ENCODE results near the gene TPH1. TPM values are rescaled to one million over a fixed set of nuclear protein-coding genes. Genes with fewer than 3 reads are reported as not detected.

TPH1 gene
- total RNA-seq, 4 donors from 2014 or later = 0.06 to 0.38 (median 0.15) TPM

DNA sequence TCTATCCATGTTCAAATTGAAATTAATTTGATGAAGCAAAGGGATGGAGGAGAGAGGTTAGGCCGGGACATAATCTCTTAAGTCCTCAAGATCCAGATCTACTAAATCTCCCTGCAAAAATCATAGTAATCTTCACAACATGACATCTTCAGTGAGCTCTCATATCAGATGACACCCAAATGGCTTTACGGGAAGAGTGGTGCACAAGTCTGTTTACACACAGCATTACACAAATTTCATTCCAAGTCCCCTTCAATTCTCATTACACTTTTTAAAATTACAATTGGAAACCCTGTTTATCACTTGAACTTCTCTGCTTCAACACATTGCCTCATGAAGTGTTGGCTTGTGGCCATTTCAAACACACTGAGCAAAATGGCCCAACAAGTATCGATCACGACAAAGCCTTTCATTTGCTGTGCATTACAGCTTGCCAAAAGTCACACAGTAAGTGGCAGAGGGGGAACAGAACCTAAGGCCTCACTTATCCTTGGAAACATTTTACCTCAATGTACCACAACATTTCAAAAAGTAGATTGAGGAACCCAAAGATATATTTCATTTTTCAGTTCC, 17.9 kb upstream of the TPH1 start:
- no peak for DNase-seq
- H3K9me3 ChIP-seq = no peaks in the 10 kb centered on the region
- intact Hi-C loops (cut with DNase I) = no loop called here
- H3K27me3 ChIP-seq = no peaks in the 10 kb centered on the region
- H3K4me3 ChIP-seq = no peak overlapping the region
- 69 to 81% methylated on average over 4 of the region's 4 CpGs for WGBS, 2 donors
- H3K27ac ChIP-seq = no peak overlapping the region
- no peaks in the 10 kb centered on the region for H3K4me1 ChIP-seq
- no peaks in the 10 kb centered on the region for H3K36me3 ChIP-seq
- no peak for TF ChIP-seq POLR2A (IDR thresholded peaks at IDR 0.05)
- TF ChIP-seq, protein P1, sequence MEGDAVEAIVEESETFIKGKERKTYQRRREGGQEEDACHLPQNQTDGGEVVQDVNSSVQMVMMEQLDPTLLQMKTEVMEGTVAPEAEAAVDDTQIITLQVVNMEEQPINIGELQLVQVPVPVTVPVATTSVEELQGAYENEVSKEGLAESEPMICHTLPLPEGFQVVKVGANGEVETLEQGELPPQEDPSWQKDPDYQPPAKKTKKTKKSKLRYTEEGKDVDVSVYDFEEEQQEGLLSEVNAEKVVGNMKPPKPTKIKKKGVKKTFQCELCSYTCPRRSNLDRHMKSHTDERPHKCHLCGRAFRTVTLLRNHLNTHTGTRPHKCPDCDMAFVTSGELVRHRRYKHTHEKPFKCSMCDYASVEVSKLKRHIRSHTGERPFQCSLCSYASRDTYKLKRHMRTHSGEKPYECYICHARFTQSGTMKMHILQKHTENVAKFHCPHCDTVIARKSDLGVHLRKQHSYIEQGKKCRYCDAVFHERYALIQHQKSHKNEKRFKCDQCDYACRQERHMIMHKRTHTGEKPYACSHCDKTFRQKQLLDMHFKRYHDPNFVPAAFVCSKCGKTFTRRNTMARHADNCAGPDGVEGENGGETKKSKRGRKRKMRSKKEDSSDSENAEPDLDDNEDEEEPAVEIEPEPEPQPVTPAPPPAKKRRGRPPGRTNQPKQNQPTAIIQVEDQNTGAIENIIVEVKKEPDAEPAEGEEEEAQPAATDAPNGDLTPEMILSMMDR (IDR thresholded peaks at IDR 0.05) = no peak

DNA sequence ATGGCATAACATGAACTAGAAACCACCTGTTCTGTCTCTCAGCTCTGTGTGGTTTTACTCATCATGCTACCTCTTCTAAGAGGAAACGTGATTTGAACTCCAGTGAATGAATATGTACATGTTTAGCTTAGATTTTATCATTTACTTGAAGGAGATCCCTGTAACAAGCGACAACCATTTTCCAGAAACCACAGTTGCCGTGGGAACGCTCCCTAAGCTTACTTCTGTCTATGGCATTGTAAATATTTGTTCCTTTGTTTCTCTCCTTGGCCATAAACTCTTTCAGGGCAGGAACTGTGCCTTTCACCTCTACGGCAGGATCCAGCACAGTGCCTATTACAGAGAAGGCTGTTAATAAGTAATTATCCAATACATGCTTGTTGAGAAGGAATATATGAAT, 17.1 kb upstream of the TPH1 start:
- DNase-seq = no peak
- WGBS, 2 donors = 58 to 70% methylated on average over 5 of the region's 5 CpGs
- H3K4me3 ChIP-seq = no peak overlapping the region
- no peak for TF ChIP-seq POLR2A (IDR thresholded peaks at IDR 0.05)
- TF ChIP-seq, protein P1 (IDR thresholded peaks at IDR 0.05) = no peak
- H3K36me3 ChIP-seq = no peaks in the 10 kb centered on the region
- no peaks in the 10 kb centered on the region for H3K27me3 ChIP-seq
- no peak overlapping the region for H3K27ac ChIP-seq
- no peaks in the 10 kb centered on the region for H3K9me3 ChIP-seq
- no peaks in the 10 kb centered on the region for H3K4me1 ChIP-seq
- intact Hi-C loops (cut with DNase I) = no loop called here

DNA sequence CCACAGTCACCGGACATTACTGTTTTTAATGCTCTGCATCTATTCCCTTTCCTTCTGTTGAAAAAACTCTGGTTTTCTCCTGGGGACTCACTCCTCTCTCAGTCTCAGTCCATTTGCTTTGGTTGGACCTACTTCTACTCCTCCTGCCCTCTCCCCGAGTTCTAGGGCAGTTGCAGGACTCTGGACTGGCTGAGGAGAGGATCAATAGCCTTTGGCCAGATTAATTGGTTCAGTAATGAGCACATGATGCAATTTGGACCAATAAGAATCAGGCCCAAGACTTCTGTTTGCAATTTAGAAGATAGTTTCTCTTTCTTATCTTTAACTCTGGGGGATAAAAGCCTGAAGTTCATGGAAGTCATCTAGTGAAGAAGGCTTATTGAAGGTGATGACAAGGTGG, 15.3 kb upstream of the TPH1 start:
- no peaks in the 10 kb centered on the region for H3K4me1 ChIP-seq
- no peaks in the 10 kb centered on the region for H3K27me3 ChIP-seq
- no peak overlapping the region for H3K4me3 ChIP-seq
- H3K27ac ChIP-seq = no peak overlapping the region
- no peak for DNase-seq
- no peaks in the 10 kb centered on the region for H3K9me3 ChIP-seq
- no peaks in the 10 kb centered on the region for H3K36me3 ChIP-seq
- TF ChIP-seq POLR2A (IDR thresholded peaks at IDR 0.05) = no peak
- TF ChIP-seq, protein P1 (IDR thresholded peaks at IDR 0.05) = no peak
- 77 to 81% methylated on average over 2 of the region's 2 CpGs for WGBS, 2 donors
- intact Hi-C loops (cut with DNase I) = no loop called here

DNA sequence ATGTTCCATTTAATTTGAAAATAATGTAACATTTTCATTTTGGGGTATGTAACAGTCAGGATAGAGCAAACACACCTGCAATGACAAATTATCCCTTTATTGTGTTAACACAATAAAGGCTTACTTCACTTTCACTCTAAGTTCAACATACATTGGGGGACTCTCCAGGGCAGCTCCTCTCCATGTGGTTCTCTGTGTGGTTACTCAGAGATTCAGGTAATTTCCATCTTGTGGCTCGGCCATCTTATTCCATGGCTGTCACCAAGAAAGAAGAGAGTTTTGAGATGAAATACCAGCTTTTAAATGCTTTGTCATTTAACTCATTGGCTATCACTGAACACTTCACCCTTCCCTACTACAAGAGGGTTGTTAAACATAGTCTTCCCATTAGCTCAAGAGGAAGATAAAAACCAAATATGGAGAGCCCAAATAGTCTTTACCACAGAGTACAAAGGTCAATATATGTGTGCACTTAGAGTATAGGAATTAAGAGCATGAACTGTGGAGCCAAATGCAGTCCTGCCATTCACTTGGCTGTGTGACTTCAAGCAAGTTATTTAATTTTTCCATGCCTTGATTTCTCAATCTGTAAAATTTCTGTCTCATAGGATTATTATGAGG, 10.6 kb upstream of the TPH1 start:
- 50 to 58% methylated on average over 1 of the region's 1 CpG for WGBS, 2 donors
- TF ChIP-seq, protein P1 (IDR thresholded peaks at IDR 0.05) = no peak
- no peak for TF ChIP-seq POLR2A (IDR thresholded peaks at IDR 0.05)
- no peaks in the 10 kb centered on the region for H3K9me3 ChIP-seq
- H3K4me1 ChIP-seq = no peaks in the 10 kb centered on the region
- no peak for DNase-seq
- intact Hi-C loops (cut with DNase I) = no loop called here
- no peak overlapping the region for H3K4me3 ChIP-seq
- no peaks in the 10 kb centered on the region for H3K36me3 ChIP-seq
- no peak overlapping the region for H3K27ac ChIP-seq
- no peaks in the 10 kb centered on the region for H3K27me3 ChIP-seq

DNA sequence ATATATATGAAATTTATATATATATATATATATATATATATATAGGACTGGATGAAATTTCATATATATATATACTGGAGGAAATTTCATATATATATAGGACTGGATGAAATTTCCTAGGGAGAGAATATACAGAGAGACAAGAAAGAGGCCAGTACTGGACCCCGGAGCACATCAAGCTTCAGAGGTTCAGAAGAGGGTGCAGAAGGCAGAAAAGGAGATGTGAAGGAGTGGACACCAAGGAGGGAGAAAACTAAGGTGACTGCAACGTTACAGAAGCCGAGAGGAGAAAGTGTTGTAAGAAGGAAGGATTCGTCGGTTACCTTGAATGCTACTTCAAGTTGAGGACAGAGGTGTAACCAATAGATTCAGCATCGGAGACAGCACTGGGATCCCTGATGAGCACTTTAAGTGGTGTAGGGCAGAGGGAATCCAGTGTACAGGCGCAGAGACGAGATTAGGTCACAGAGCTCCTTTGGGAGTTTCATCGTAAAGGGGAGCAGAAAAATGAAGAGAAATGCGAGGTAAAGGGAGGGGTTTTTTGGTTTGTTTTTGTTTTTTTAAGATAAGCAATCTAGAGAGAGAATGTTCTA, 8.5 kb upstream of the TPH1 start:
- 85 to 92% methylated on average over 10 of the region's 10 CpGs for WGBS, 2 donors
- H3K36me3 ChIP-seq = no peaks in the 10 kb centered on the region
- H3K4me1 ChIP-seq = no peaks in the 10 kb centered on the region
- no peak overlapping the region for H3K27ac ChIP-seq
- H3K4me3 ChIP-seq = no peak overlapping the region
- DNase-seq = no peak
- H3K9me3 ChIP-seq = no peaks in the 10 kb centered on the region
- intact Hi-C loops (cut with DNase I) = no loop called here
- TF ChIP-seq, protein P1 (IDR thresholded peaks at IDR 0.05) = no peak
- TF ChIP-seq POLR2A (IDR thresholded peaks at IDR 0.05) = no peak
- no peaks in the 10 kb centered on the region for H3K27me3 ChIP-seq

All from esophagus squamous epithelium (tissue), 5 donors.